Measurements from ENCODE around the gene PGAP3.
A peak's percentile ranks its signal among the peaks of the same experiment; 100 is the strongest.

The PGAP3 gene

DNA sequence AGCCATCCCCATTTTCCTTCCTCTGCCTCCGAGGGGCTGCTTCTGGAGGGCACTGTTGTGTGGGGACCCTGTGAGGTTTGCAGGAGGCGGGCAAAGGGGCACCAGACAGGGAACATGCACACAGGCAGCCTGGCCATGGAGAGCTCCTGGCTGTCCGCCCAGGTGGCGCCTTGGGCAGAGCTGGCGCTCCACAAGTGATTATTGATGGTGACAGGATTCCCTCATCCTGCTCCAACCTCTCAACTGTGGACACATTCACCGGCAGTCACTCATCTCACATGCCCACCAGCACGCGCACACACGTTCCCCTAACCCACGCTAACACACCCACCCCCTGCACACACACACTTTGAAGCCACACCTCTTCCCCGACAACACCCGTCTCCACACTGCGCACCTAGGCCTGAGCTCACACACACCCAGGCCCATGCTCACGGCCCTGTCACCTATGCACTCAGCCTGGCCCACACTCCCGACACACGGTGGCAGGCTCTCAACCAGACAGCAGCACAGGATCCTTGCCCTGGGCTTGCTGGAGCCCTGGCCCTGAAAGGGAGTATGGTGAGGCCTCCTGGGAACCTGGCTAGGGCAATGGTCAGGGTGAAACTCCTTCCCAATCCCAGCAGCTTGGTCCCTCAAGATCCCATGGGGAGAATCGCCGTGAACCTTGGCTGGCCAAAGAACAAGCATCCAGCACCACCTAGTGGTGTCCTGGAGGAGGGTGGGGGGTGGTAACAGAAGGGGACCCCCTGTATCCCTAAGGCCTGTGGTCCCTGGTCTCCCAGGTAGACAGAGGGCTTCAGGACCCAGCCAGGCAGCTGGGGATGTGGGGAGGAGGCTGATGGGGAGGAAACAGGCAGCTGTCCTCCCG, 16.0 kb downstream of the PGAP3 start:
- peak in 2 of 3 donors; percentile 38 to 56 for DNase-seq

GRCh38 chr17:39670746-39671145, 17.1 kb downstream of the PGAP3 start:
- DNase-seq, result no peak

DNA sequence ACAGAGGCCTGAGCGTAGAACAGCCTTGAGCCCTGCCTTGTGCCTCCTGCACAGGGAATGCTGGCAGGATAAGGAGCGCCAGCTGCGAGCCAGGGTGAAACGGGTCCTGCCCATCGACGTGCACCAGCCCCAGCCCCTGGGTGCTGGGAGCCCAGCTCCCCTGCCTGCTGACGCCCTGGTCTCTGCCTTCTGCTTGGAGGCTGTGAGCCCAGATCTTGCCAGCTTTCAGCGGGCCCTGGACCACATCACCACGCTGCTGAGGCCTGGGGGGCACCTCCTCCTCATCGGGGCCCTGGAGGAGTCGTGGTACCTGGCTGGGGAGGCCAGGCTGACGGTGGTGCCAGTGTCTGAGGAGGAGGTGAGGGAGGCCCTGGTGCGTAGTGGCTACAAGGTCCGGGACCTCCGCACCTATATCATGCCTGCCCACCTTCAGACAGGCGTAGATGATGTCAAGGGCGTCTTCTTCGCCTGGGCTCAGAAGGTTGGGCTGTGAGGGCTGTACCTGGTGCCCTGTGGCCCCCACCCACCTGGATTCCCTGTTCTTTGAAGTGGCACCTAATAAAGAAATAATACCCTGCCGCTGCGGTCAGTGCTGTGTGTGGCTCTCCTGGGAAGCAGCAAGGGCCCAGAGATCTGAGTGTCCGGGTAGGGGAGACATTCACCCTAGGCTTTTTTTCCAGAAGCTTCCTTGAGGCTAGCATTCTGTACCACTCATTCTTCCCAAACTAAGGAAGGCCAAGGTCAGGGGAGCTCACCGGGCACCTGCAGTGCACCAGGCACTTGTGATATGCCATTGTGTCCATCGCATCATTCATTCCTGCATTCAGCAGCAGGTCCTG, 17.7 kb downstream of the PGAP3 start:
- DNase-seq, result no peak

DNA sequence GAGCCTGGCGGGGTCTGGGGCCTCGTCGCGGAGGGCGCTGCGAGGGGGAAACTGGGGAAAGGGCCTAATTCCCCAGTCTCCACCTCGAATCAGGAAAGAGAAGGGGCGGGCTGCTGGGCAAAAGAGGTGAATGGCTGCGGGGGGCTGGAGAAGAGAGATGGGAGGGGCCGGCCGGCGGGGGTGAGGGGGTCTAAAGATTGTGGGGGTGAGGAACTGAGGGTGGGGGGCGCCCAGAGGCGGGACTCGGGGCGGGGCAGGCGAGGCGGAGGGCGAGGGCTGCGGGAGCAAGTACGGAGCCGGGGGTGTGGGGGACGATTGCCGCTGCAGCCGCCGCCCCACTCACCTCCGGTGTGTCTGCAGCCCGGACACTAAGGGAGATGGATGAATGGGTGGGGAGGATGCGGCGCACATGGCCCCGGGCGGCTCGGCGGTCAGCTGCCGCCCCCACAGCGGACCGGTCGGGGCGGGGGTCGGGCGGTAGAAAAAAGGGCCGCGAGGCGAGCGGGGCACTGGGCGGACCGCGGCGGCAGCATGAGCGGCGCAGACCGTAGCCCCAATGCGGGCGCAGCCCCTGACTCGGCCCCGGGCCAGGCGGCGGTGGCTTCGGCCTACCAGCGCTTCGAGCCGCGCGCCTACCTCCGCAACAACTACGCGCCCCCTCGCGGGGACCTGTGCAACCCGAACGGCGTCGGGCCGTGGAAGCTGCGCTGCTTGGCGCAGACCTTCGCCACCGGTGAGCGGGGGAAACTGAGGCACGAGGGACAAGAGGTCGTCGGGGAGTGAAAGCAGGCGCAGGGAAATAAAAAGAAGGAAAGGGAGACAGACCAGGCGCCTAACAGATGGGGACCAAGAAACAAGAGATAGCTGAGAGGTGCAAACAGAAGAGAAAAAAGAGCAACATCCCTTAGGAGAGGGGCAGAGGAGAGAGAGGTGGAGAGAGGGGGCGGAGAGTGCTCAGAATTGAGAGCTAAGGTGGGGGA, 19.6 kb downstream of the PGAP3 start, which contains the start of gene PNMT:
Gene PNMT, plus strand, starts transcription at position 509 of the 980 bp plus-strand sequence. Its CDS starts 23 bp downstream, at position 532.
- DNase-seq, result peak; percentile 62 to 86 (median 66)

GRCh38 chr17:39667262-39667944, 20.5 kb downstream of the PGAP3 start:
- no peak for DNase-seq

DNA sequence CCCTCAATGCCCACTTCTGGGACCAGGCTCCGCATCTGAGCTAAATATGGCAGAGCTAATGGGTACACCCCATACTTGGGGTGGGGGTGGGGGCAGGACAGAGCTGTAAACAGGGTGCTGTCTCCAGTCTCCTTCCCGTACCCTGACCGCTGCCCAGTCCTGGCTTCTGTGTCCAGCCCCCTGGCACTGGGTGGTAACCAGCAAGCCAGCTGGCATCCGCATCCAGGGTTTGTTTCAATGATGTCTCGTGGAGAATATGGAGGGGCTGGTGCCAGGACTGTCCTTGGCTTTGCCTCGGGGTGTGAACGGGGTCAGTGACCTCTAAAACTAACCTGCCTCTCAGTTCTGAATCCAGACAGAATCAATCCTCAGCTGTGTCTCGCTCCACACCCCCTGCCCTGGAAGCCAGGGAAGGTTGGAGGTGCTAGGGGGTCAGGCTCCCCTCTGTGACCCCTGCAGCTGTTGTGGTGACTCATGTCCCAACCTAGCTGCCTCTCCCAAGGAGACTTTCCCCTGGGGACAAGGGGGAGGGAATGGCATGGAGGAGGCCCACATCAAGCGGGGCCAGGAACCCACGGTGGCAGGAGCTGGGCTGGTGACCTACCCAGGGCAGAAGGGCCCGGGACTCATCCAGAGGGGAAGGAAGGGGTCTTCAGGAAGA, 21.1 kb downstream of the PGAP3 start:
- DNase-seq, result no peak

DNA sequence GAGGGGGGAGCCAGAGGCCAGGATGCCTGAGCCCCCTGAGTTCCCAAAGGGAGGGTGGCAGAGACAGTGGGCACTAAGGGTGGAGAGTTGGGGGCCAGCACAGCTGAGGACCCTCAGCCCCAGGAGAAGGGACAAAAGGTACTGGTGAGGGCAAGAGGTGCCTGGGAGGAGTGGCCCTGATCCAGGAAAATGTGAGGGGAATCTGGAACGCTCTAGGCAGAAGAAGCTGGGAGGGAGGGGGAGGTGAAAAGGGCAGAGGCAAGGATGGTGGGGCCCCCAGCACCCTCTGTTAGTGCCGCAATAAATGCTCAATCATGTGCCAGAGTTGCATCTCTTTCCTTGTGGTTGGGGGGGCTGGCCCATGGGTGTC, 21.6 kb downstream of the PGAP3 start:
- DNase-seq, result no peak

- no peak for DNase-seq
Observed at GRCh38 chr17:39665642-39666224, 22.1 kb downstream of the PGAP3 start.

GRCh38 chr17:39664581-39665561, 23.0 kb downstream of the PGAP3 start, which contains the start of gene TCAP:
Gene TCAP (plus strand): TSS chr17:39665349. CDS start chr17:39665360, 11 bp downstream.
- no peak for DNase-seq

DNA sequence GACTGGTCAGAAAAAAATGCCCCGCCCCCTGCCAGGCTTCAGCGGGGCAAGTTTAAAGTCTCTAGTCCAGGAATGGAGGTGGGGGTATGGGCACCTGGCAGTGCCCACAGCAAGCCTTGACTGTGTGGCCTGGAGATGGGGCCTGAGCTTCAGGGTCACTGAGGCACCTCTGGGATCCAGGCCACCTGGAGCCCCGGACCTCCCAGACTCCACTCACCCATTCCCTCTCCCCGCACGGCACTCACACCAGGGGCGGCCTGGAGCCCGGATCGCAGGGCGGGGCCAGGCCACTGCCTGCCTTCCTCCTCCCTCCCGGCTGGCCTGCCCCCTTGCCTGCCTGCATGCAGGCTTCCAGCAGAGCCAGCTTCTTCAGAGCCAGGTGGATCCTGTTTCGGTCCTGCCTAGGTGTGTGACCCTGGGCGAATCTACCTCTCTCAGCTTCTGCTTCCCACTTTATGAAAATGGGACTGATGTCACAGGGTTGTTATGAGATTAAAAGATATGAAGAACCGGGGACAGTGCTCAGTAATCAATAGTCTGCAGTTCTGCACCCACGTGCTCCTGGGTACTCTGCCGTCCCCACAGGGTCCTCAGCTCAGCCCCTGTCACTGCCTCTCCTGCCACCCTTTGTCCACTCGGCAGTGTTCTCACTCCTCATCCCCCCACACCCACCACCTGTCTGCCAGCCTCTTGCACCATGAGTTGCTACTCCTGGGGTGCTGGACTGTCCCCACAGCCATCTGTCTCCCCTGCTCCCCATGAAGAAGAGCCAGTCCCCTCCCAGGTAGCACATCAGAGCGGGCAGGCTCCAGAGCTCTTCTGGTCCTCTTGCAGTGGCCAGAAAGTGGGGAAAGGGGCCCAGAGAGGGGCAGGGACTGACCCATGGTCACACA, 23.9 kb downstream of the PGAP3 start:
- DNase-seq, result no peak

- DNase-seq, result no peak
Observed at GRCh38 chr17:39663340-39663687, 24.5 kb downstream of the PGAP3 start.

GRCh38 chr17:39662551-39663339, 25.1 kb downstream of the PGAP3 start:
- no peak for DNase-seq

GRCh38 chr17:39661744-39662541, 25.9 kb downstream of the PGAP3 start:
- DNase-seq, result no peak

- DNase-seq, result no peak
Observed at GRCh38 chr17:39660397-39661385, 27.2 kb downstream of the PGAP3 start.

DNA sequence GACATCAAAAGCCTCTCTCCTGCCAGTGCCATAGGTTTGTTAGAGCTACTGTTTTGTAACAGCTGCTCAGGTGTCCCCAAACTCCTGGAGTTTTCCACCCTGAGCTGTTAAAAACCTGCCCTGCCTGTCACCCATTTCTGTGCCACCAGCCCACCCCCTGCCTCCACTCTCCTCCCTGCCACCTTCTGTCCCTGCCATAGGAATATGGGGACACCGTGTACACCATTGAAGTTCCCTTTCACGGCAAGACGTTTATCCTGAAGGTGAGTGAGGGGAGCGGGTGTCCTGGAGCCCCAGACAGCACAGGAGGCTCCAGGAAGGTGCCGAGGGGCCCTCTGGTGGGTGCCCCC, 27.9 kb downstream of the PGAP3 start:
- no peak for DNase-seq

Data from suppressor macrophage treated with lipopolysaccharide for 1 hour (primary cell).